Skeletal muscle satellite cell (primary cell): ENCODE measurements around the gene CAPRIN1. TPM values are rescaled to one million over a fixed set of nuclear protein-coding genes. Genes with fewer than 3 reads are reported as not detected.

Experiments used
- H3K27me3 ChIP-seq: 2 replicates; pipeline ENCODE4 v1.7.0; 2013; ENCODE audit warnings: low read length; ENCODE audit not compliant: control insufficient read depth, insufficient read depth
- H3K36me3 ChIP-seq: 2 replicates; pipeline ENCODE4 v1.7.0; 2013; ENCODE audit warnings: mild to moderate bottlenecking, control low read depth, low read length; ENCODE audit not compliant: insufficient read depth
- H3K4me1 ChIP-seq: 2 replicates; pipeline ENCODE4 v1.7.0; 2013; ENCODE audit warnings: low read length; ENCODE audit not compliant: control insufficient read depth, insufficient read depth
- H3K4me2 ChIP-seq: 2 replicates; pipeline ENCODE4 v1.7.0; 2013; ENCODE audit warnings: mild to moderate bottlenecking, low read length
- H3K4me3 ChIP-seq: 2 replicates; pipeline ENCODE4 v1.7.0; 2013; ENCODE audit warnings: low read length
- H3K9ac ChIP-seq: 2 replicates; pipeline ENCODE4 v1.7.0; 2013; ENCODE audit warnings: mild to moderate bottlenecking, low read depth, low read length, moderate library complexity
- H3K9me3 ChIP-seq: replicated peaks from 2 replicates; pipeline ENCODE4 v1.7.0; 2013; ENCODE audit warnings: mild to moderate bottlenecking, control low read depth, low read length
- total RNA-seq: library from RNA; depleted of rRNA; stranded (reverse); fragments of >200 nt; gene quantifications from 2 replicates; pipeline ENCODE4 v1.2.3, GENCODE V29; 2012; rRNA removed

The CAPRIN1 gene, protein sequence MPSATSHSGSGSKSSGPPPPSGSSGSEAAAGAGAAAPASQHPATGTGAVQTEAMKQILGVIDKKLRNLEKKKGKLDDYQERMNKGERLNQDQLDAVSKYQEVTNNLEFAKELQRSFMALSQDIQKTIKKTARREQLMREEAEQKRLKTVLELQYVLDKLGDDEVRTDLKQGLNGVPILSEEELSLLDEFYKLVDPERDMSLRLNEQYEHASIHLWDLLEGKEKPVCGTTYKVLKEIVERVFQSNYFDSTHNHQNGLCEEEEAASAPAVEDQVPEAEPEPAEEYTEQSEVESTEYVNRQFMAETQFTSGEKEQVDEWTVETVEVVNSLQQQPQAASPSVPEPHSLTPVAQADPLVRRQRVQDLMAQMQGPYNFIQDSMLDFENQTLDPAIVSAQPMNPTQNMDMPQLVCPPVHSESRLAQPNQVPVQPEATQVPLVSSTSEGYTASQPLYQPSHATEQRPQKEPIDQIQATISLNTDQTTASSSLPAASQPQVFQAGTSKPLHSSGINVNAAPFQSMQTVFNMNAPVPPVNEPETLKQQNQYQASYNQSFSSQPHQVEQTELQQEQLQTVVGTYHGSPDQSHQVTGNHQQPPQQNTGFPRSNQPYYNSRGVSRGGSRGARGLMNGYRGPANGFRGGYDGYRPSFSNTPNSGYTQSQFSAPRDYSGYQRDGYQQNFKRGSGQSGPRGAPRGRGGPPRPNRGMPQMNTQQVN
- 201 and 213 TPM in 2 replicates for total RNA-seq

DNA sequence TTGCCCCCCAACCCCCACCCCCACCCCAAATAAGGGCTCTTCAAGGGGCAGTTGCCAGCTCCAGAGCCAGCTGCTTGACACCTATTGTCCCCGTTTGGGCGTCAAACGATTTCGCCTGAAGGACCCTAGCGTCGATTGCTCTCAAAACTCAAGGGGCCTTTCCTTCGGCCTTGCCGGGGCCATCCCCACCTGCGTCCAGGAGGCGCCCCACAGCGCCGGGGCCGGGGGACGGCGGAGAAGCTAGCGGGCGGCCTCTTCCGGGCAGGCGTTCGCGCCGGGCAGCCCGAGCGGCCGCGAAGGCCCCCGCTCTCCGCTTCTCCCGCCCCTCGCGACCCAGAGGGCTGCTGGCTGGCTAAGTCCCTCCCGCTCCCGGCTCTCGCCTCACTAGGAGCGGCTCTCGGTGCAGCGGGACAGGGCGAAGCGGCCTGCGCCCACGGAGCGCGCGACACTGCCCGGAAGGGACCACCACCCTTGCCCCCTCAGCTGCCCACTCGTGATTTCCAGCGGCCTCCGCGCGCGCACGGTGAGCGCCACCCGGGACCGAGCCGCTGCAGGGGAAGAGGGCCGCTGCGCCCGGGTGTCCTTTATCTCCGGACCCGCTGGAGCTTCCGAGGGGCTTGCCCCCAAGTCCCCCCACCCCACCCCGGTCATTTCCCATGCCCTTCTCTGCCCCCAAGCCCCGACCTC is at the start of gene CAPRIN1:
Gene CAPRIN1 (plus strand): TSS at position 383 of the 687 bp plus-strand sequence. CDS start 690 bp downstream, outside the sequence.
- H3K4me2 ChIP-seq = peak within 1 kb of the TSS; percentile 89
- peaks cover 27% of the 10 kb centered on the region for H3K4me1 ChIP-seq
- no peaks in the 10 kb centered on the region for H3K27me3 ChIP-seq
- H3K9ac ChIP-seq = peak within 1 kb of the TSS; percentile 99
- peaks cover 15% of the 10 kb centered on the region for H3K36me3 ChIP-seq
- H3K4me3 ChIP-seq = peak within 1 kb of the TSS; percentile 91
- no peaks in the 10 kb centered on the region for H3K9me3 ChIP-seq

GRCh38 chr11:34002420-34002819 is 49.1 kb upstream of the CAPRIN1 start:
- H3K9me3 ChIP-seq = no peaks in the 10 kb centered on the region

GRCh38 chr11:34004236-34004635 is 47.3 kb upstream of the CAPRIN1 start:
- Histone ChIP-seq H3K27me3 (peaks cover 55% of the 10 kb centered on the region), H3K4me3 (no peak overlapping the region), H3K4me2 (no peak overlapping the region), H3K9me3 (no peaks in the 10 kb centered on the region), H3K4me1 (no peaks in the 10 kb centered on the region), H3K9ac (no peak overlapping the region), H3K36me3 (no peaks in the 10 kb centered on the region)

More at GRCh38 chr11:34002420-34002819, 49.1 kb upstream of the CAPRIN1 start:
- Histone ChIP-seq H3K4me3 (no peak overlapping the region), H3K36me3 (no peaks in the 10 kb centered on the region), H3K4me1 (peaks cover 5% of the 10 kb centered on the region), H3K27me3 (peaks cover 57% of the 10 kb centered on the region), H3K9ac (no peak overlapping the region), H3K4me2 (no peak overlapping the region)

DNA sequence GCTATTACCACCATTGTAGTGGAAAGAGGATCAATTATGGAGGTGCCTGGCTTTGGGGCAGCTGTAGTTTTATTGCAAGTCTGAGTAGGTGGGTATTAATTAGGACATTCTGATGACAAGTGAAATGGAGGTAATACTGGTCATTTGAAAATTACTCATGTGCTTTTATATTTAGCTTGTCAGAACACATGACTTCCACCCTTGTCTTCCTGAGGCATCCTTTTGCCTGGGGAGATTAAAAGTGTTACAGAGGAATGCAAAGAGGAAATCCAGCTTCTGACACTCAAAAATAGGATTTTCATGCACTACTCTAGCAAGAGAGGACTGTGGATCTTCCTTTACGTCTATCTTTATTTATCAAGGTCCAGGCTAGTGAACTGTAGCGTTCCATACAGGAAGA is 44.7 kb upstream of the CAPRIN1 start:
- Histone ChIP-seq H3K4me1 (no peaks in the 10 kb centered on the region), H3K4me2 (no peak overlapping the region), H3K4me3 (no peak overlapping the region), H3K36me3 (no peaks in the 10 kb centered on the region), H3K9ac (no peak overlapping the region), H3K9me3 (no peaks in the 10 kb centered on the region), H3K27me3 (peaks cover 47% of the 10 kb centered on the region)

DNA sequence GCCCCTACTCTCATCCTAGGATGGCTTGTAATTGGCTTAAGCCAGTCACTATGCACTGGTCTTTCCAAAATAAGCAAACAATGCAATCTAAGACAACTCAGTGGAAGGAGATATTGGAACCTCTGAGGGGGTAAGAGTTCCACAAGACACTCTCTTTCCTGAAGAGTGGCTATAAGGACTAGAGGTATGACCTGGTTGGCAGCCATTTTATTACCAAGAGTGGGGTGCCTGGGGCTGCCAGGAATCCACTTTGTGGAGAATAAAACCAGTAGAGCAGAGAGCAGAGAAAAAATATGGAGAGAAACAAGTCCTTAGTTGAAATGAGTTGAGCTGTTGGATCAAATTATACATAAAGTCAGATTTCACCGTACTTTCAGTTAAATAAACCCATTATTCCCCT is 38.8 kb upstream of the CAPRIN1 start:
- H3K9ac ChIP-seq = no peak overlapping the region
- H3K4me2 ChIP-seq = no peak overlapping the region
- no peaks in the 10 kb centered on the region for H3K36me3 ChIP-seq
- H3K9me3 ChIP-seq = no peaks in the 10 kb centered on the region
- no peaks in the 10 kb centered on the region for H3K4me1 ChIP-seq
- peaks cover 13% of the 10 kb centered on the region for H3K27me3 ChIP-seq
- H3K4me3 ChIP-seq = no peak overlapping the region

DNA sequence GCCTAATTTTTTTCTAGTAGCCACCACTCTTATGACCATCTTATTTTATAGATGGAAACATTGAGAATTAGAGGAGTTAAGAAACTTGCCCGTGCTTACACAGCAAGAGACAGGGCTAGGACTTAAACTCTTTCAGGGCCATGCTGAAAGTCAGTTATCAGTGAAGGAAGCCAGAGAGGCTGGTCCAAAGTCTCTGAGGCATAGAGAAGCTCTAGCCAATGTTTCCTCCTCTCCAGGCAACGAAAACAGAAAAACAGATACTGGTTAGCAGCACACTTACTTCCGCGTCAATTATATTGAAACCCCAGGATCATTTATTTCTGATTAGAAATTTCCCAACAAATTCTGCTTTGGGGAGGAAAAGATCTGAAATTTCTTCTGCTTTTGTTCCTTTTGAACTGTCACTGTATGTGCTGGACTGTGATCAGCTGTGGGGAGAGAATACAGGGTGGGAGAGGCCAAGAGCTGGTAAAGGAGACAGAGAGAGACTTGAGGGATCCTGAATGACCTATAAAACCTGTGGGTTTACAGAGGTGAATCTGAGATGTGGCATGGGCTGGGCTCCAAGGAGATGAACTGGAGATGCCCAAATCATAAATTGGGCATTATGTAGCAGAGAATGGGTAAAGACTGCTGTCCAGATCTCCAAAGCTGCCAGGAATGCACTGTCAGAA is 37.5 kb upstream of the CAPRIN1 start:
- no peaks in the 10 kb centered on the region for H3K36me3 ChIP-seq
- no peaks in the 10 kb centered on the region for H3K4me1 ChIP-seq
- no peak overlapping the region for H3K9ac ChIP-seq
- no peaks in the 10 kb centered on the region for H3K9me3 ChIP-seq
- peaks cover 13% of the 10 kb centered on the region for H3K27me3 ChIP-seq
- no peak overlapping the region for H3K4me3 ChIP-seq
- no peak overlapping the region for H3K4me2 ChIP-seq

GRCh38 chr11:34021977-34022735 is 29.4 kb upstream of the CAPRIN1 start:
- H3K4me2 ChIP-seq = no peak overlapping the region
- H3K9ac ChIP-seq = no peak overlapping the region
- no peaks in the 10 kb centered on the region for H3K4me1 ChIP-seq
- H3K4me3 ChIP-seq = no peak overlapping the region
- H3K27me3 ChIP-seq = peaks cover 7% of the 10 kb centered on the region
- H3K36me3 ChIP-seq = no peaks in the 10 kb centered on the region
- no peaks in the 10 kb centered on the region for H3K9me3 ChIP-seq

- Histone ChIP-seq H3K4me2 (no peak overlapping the region), H3K4me1 (peaks cover 3% of the 10 kb centered on the region), H3K9ac (no peak overlapping the region), H3K4me3 (no peak overlapping the region), H3K9me3 (no peaks in the 10 kb centered on the region), H3K27me3 (no peaks in the 10 kb centered on the region), H3K36me3 (no peaks in the 10 kb centered on the region)
Measured at GRCh38 chr11:34026432-34026831, 25.1 kb upstream of the CAPRIN1 start.

GRCh38 chr11:34027516-34028408 is 23.8 kb upstream of the CAPRIN1 start:
- Histone ChIP-seq H3K9me3 (no peaks in the 10 kb centered on the region), H3K4me2 (no peak overlapping the region), H3K4me1 (peaks cover 3% of the 10 kb centered on the region), H3K27me3 (no peaks in the 10 kb centered on the region), H3K4me3 (no peak overlapping the region), H3K36me3 (no peaks in the 10 kb centered on the region), H3K9ac (no peak overlapping the region)

DNA sequence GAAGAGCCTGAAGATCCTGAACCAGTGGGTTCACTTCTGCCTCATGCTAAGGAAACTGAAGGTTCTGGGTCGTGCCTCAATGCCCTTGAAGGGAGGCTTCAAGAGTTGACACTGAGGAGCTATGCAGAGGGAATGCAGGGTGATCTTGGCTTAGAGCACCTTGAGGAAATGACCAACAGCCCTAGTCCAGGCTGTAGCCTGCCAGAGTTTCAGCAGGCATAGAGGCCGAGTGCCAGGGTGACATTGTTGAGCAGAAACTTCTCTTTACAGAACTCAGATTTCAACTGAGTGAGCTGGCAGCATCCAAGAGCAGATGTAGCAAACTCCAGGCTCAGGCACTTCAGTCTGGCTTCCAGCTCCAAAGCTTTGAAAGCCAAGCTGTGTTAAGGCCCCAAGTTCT is 23.1 kb upstream of the CAPRIN1 start:
- Histone ChIP-seq H3K9ac (no peak overlapping the region), H3K4me3 (no peak overlapping the region), H3K4me2 (no peak overlapping the region), H3K9me3 (no peaks in the 10 kb centered on the region), H3K4me1 (peaks cover 3% of the 10 kb centered on the region), H3K36me3 (no peaks in the 10 kb centered on the region), H3K27me3 (no peaks in the 10 kb centered on the region)
